GM18526 (cell line): ENCODE data around the gene ZNF318.
A peak's percentile ranks its signal among the peaks of the same experiment; 100 is the strongest.

Source experiments
- POLR2A ChIP-seq: IDR thresholded peaks from 3 replicates; pipeline ENCODE4 v1.6.1; 2011; ENCODE audit not compliant: insufficient read length; ENCODE audit errors: extremely low read depth

Gene ZNF318

GRCh38 chr6:43355862-43356590 is 13.4 kb downstream of the ZNF318 start:
- TF ChIP-seq POLR2A = no peak

GRCh38 chr6:43347444-43347843 is 22.0 kb downstream of the ZNF318 start:
- TF ChIP-seq POLR2A = no peak

- TF ChIP-seq POLR2A = no peak
These were observed 22.4 kb downstream of the ZNF318 start for GRCh38 chr6:43347021-43347420.

DNA sequence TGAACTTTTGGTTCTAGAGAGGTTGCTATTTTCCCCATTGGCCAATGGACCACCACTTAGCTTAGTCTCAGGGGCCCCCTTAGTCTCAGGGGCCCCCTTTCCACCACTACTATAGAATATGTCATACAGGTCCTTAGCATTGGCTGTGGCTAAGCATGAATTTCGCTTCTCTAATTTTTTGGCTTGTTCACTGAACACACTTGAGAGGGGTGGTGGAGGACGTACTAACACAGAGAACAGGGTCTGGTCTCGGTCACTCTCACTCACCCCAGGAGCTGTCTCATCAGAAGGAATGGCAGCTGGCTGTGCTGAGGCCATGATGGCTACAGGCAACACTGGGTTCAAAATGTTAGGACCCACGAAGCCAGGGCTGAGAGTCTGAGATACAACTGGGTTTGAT is 30.3 kb downstream of the ZNF318 start:
- no peak for TF ChIP-seq POLR2A

- peak; percentile 28 for TF ChIP-seq POLR2A
These were observed 31.2 kb downstream of the ZNF318 start for GRCh38 chr6:43338243-43338642.

DNA sequence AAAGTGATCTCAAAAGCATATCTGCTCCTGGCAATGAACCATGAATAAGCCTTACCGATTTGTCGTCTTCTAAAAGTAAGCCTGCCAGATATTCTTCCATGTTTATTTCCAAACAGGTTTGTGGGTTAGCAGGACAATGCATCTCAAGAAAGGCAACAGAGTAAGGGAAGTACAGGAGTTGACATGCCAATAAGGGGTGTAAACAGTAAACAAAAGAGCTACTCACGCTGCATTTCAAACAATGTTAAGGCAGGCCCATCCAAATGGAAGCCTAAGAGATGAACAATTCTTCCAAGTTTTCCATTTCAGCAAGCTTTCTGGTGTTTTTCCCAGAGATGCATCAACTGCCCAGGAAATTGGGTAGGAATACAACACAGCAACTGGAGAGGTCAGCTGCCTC is 33.1 kb downstream of the ZNF318 start:
- TF ChIP-seq POLR2A = no peak

DNA sequence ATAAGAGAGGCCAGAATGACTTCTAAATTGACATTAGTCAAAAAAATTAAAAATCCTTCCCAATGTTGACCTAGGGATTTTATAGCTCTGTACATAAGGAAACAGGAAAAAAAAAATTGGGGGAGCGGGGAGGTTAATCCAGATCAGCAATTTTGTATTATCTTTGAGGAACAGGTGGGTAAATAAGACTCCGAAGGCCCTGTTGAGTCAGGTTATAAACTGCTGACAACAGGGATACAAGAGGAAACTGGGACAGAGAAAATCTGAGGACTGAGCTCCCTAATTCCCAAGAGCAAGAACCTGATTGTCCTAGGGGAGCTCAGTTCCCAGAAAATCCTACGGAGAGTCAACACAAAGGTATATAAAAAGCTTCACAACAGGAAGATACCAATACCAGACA is 34.0 kb downstream of the ZNF318 start:
- no peak for TF ChIP-seq POLR2A

DNA sequence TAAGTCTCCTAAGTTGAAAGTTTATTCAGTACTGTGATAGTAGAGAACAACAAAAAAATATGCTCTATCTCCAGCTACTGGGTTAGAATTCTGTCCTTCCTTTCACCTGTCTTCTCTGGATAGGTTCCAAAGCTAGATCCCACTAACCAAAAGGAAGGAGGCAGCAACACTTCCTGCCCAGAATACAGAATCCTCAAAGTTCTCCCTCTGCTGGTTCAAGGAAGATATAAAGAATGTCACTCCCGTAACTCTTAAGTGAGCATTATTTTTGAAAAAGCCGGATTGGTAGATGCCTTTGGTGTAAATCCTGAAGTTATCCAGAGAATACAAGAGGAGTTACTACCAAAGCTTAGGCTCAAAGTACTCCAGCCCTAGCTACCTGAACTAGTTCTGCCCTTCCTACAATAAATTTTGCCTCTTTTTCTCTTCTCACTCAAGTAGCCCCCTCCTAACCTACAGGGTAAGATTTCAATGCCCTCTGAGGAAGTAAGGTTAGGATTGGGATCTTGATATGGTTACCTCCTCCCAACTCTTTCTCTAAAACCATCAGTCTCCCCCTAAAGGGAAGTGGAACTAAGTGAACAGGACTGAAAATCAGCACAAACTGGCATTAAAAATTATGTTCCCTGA is 34.9 kb downstream of the ZNF318 start:
- TF ChIP-seq POLR2A = no peak

DNA sequence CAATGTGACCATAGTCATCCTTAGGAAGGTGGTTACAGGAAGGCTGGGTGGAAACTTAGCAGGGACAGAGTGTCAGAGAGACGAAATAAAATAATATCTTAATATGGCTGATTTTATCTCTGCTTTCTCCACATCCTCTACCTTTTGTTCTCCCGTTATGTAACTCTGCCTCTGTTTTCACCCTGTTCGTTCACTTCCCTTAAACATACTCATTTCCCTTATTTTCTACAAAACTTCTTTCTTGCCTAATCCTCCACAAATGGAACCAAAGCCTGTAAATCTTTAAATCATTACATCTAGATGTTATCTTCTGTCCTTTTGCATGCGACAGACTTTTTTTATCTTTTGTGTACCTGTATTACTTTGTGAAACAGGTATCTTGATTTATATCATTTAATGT is 37.6 kb downstream of the ZNF318 start:
- TF ChIP-seq POLR2A = no peak

GRCh38 chr6:43331470-43331869 is 38.0 kb downstream of the ZNF318 start:
- no peak for TF ChIP-seq POLR2A

- TF ChIP-seq POLR2A = no peak
These were observed 40.9 kb downstream of the ZNF318 start for GRCh38 chr6:43328528-43328927.

- TF ChIP-seq POLR2A = no peak
These were observed 43.6 kb downstream of the ZNF318 start for GRCh38 chr6:43325876-43326275.

- TF ChIP-seq POLR2A = no peak
These were observed 51.4 kb downstream of the ZNF318 start for GRCh38 chr6:43318011-43318410.

DNA sequence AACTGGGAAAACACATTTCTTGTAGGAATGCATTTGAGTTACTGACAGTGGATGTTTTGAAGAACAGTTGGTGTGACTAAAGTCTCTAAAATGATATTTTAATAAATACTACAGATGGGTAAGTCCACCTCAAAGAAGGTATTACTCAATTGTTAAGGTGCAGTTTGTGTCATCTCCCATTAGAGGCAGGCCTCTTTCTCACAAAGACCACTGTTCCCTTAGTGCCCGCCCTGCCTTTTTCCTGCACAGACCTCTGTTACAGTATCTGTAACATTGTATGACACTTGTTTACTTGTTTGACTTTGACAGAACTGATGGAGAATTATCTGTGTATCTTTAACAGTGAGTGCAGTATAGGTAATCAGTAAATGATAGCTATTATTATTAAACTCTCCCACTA is 55.6 kb downstream of the ZNF318 start:
- no peak for TF ChIP-seq POLR2A

DNA sequence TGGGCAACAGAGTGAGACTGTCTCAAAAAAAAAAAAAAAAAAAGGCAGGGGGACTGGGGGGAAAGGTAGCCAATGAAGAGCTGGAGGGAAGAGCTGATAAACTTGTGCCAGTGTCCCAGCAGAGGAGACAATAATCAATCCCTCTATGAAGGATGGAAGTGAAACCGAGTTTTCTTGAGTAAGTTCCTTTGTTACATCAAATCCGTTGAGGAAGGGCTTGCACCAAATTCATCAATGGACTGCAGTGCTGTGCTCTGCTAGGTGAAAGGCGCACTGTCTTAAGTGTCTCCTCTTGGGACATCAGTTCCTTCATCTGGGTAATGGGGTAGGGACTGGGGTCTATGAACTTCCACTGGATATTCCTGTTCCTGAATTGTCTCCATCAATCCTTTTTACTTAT is 57.8 kb downstream of the ZNF318 start:
- TF ChIP-seq POLR2A = no peak

GRCh38 chr6:43310624-43311023 is 58.8 kb downstream of the ZNF318 start:
- TF ChIP-seq POLR2A = no peak

DNA sequence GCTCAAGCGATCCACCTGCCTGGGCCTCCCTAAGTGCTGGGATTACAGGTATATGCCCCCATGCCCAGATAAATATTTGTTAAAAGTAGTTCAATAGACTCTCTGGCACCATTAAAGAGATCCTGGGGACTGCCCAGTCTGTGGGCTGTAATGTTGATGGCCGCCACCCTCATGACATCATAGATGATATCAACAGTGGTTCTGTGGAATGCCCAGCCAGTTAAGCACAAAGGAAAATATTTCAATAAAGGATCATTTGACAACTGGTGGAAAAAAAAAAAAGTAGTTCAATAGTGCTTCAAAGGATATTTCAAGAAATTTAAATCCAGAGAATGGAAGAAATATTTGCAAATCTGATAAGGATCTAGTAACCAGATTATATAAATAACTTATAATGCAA is 59.3 kb downstream of the ZNF318 start:
- no peak for TF ChIP-seq POLR2A
